Fibroblast of mammary gland (primary cell): ENCODE measurements around the gene TGFA.

ENCODE experiments used
- DNase-seq: peaks from one replicate; pipeline ENCODE4 v3.0.0-alpha.2; 2010; ENCODE audit warnings: low read depth
- H3K4me3 ChIP-seq: 2 replicates; pipeline ENCODE4 v1.5.1; 2011; ENCODE audit warnings: low read depth, mild to moderate bottlenecking, low read length, moderate library complexity; ENCODE audit not compliant: control insufficient read depth
- CTCF ChIP-seq: conservative IDR thresholded peaks from 2 replicates; pipeline ENCODE4 v1.5.1; 2011; ENCODE audit warnings: low read depth, low read length, inconsistent platforms; ENCODE audit not compliant: control insufficient read depth, insufficient read depth

The TGFA gene

GRCh38 chr2:70508711-70509462 is 44.7 kb downstream of the TGFA start:
- no peak overlapping the region for H3K4me3 ChIP-seq
- DNase-seq: no peak
- TF ChIP-seq CTCF: no peak

- TF ChIP-seq CTCF: no peak
- DNase-seq: no peak
- H3K4me3 ChIP-seq: no peak overlapping the region
Observed at GRCh38 chr2:70505613-70506391, 47.8 kb downstream of the TGFA start.

GRCh38 chr2:70504750-70505149 is 48.9 kb downstream of the TGFA start:
- TF ChIP-seq CTCF: no peak
- no peak for DNase-seq
- H3K4me3 ChIP-seq: no peak overlapping the region

GRCh38 chr2:70503896-70504295 is 49.7 kb downstream of the TGFA start:
- no peak overlapping the region for H3K4me3 ChIP-seq
- no peak for TF ChIP-seq CTCF
- DNase-seq: no peak

- no peak for TF ChIP-seq CTCF
- no peak overlapping the region for H3K4me3 ChIP-seq
- DNase-seq: no peak
Observed at GRCh38 chr2:70501728-70502127, 51.9 kb downstream of the TGFA start.

DNA sequence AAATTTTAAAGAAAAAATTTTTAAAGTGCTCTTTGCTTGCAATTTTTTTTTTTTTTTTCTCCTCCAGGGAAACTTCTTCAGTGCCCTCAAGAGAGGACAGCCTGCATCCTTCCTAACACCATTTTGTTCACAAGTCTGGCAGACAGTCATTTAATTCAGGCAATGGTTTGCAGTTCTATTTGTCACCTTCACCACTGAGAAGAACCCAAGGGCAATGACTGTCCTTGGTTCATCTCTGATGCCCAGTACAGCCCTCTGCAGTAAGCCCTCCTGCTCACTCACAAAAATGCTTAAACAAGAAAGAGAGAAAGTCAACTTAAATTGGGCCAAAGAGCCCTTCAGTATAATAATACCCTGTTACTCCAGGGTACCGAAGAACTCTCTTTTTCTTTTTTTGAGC is 52.4 kb downstream of the TGFA start:
- DNase-seq: no peak
- no peak for TF ChIP-seq CTCF
- H3K4me3 ChIP-seq: no peak overlapping the region
